Embryonic facial prominence (tissue), 1 donor: ENCODE data around the gene PFDN1.

ENCODE experiments used
- DNase-seq: peaks from one replicate; pipeline ENCODE4 v3.0.0-alpha.2; 2016; ENCODE audit errors: extremely low spot score

PFDN1 gene

GRCh38 chr5:140328036-140328764 is 25.3 kb upstream of the PFDN1 start:
- no peak for DNase-seq

GRCh38 chr5:140327589-140327988 is 24.7 kb upstream of the PFDN1 start:
- DNase-seq, result no peak

GRCh38 chr5:140325486-140325885 is 22.6 kb upstream of the PFDN1 start:
- DNase-seq, result no peak

- DNase-seq, result no peak
These were observed 21.8 kb upstream of the PFDN1 start for GRCh38 chr5:140324617-140325241.

GRCh38 chr5:140324041-140324600 is 21.2 kb upstream of the PFDN1 start:
- no peak for DNase-seq

GRCh38 chr5:140322751-140323731 is 20.1 kb upstream of the PFDN1 start:
- DNase-seq, result no peak

- DNase-seq, result no peak
These were observed 18.9 kb upstream of the PFDN1 start for GRCh38 chr5:140321796-140322195.

- DNase-seq, result no peak
These were observed 16.9 kb upstream of the PFDN1 start for GRCh38 chr5:140319833-140320232.

GRCh38 chr5:140318792-140319191 is 15.9 kb upstream of the PFDN1 start:
- no peak for DNase-seq

GRCh38 chr5:140317859-140318258 is 15.0 kb upstream of the PFDN1 start:
- DNase-seq, result no peak

- DNase-seq, result no peak
These were observed 9.9 kb upstream of the PFDN1 start for GRCh38 chr5:140312791-140313189.

- DNase-seq, result no peak
These were observed 9.3 kb upstream of the PFDN1 start for GRCh38 chr5:140312067-140312790.

- DNase-seq, result no peak
These were observed 8.1 kb upstream of the PFDN1 start for GRCh38 chr5:140311011-140311467.

GRCh38 chr5:140310434-140310833 is 7.5 kb upstream of the PFDN1 start:
- no peak for DNase-seq

- no peak for DNase-seq
These were observed 6.9 kb upstream of the PFDN1 start for GRCh38 chr5:140309706-140310249.

- no peak for DNase-seq
These were observed 2.6 kb upstream of the PFDN1 start for GRCh38 chr5:140305471-140305870.

- DNase-seq, result no peak
These were observed 1.1 kb upstream of the PFDN1 start for GRCh38 chr5:140303966-140304365.

- no peak for DNase-seq
These were observed 1.8 kb downstream of the PFDN1 start for GRCh38 chr5:140301136-140301535.

GRCh38 chr5:140299056-140299455 is 3.8 kb downstream of the PFDN1 start:
- DNase-seq, result no peak

GRCh38 chr5:140298183-140298601 is 4.7 kb downstream of the PFDN1 start:
- DNase-seq, result no peak

GRCh38 chr5:140297283-140297682 is 5.6 kb downstream of the PFDN1 start:
- DNase-seq, result no peak
